K562 (cell line): ENCODE measurements around the gene ACAP3. TPM values are rescaled to one million over a fixed set of nuclear protein-coding genes. Genes with fewer than 3 reads are reported as not detected.

ENCODE experiments used
- ATF6 ChIP-seq: sonication (generic); formaldehyde crosslinking; IDR thresholded peaks from 2 replicates; pipeline ENCODE4 v1.4.0; 2020; ENCODE audit warnings: mild to moderate bottlenecking, missing genetic modification reagents
- CBX2 ChIP-seq: fragments of 200-600 bp; sonication (generic); IDR thresholded peaks from one replicate; pipeline ENCODE4 v1.6.1; 2012; ENCODE audit warnings: mild to moderate bottlenecking, low read length, inconsistent platforms; ENCODE audit not compliant: insufficient read depth, poor library complexity, severe bottlenecking
- NELFE ChIP-seq: IDR thresholded peaks from 2 replicates; pipeline ENCODE4 v1.6.1; 2011; ENCODE audit warnings: mild to moderate bottlenecking; ENCODE audit not compliant: insufficient read depth, insufficient read length
- PHF20 ChIP-seq: fragments of 450-650 bp; IDR thresholded peaks from 2 replicates; pipeline ENCODE4 v1.6.1; 2018; ENCODE audit not compliant: partially characterized antibody
- PTTG1 ChIP-seq: fragments of 450-650 bp; IDR thresholded peaks from 2 replicates; pipeline ENCODE4 v1.6.1; 2016; ENCODE audit warnings: low read depth, mild to moderate bottlenecking, missing genetic modification characterization, missing compliant biosample characterization
- SAFB2 ChIP-seq: fragments of 200-400 bp; formaldehyde crosslinking; IDR thresholded peaks from 2 replicates; pipeline ENCODE4 v1.6.1; 2018; ENCODE audit warnings: borderline replicate concordance, low read length, low read depth, moderate library complexity; ENCODE audit not compliant: severe bottlenecking
- THRAP3 ChIP-seq: fragments of 450-650 bp; IDR thresholded peaks from 2 replicates; pipeline ENCODE4 v1.6.1; 2016; ENCODE audit warnings: mild to moderate bottlenecking, inconsistent platforms, borderline replicate concordance
- ZC3H8 ChIP-seq: fragments of 450-650 bp; IDR thresholded peaks from 2 replicates; pipeline ENCODE4 v1.6.1; 2017
- ZEB2 ChIP-seq: fragments of 450-650 bp; IDR thresholded peaks from 2 replicates; pipeline ENCODE4 v1.6.1; 2016
- polyA plus RNA-seq, 8 experiments: library from polyadenylated mRNA; depleted of rRNA in 4 of 8; stranded (reverse) in 5 of 8; unstranded in 3 of 8; fragments of >200 nt; fragmentation: Nextera tagmentation in 2 of 8; fragmentation: Illumina TruSeq in 1 of 8; extraction: Ambion mirVana in 2 of 8; extraction: Trizol in 1 of 8; gene quantifications; 2 replicates each; pipeline versions ENCODE4 v1.2.1 to v1.2.3, GENCODE V29; 2011 to 2014; ENCODE audit warnings: inconsistent platforms in 1 of 8, missing spikeins in 1 of 8
- total RNA-seq, 7 experiments: library from RNA; depleted of rRNA in 6 of 7; stranded (reverse); fragments of >200 nt in 6 of 7; fragmentation: Illumina TruSeq in 2 of 7; extraction: Trizol in 2 of 7; gene quantifications; 2 replicates each; pipeline versions ENCODE4 v1.2.1 to v1.2.3, GENCODE V29; 2011 to 2021; ENCODE audit warnings: low replicate concordance in 1 of 7
- TF ChIP-seq, protein P1 (sequence below): sonication (generic); formaldehyde crosslinking; IDR thresholded peaks from 2 replicates; pipeline ENCODE4 v1.8.1; 2023; ENCODE audit warnings: mild to moderate bottlenecking, missing genetic modification reagents
- TF ChIP-seq, protein P2 (sequence below), 2 experiments: fragments of 450-650 bp; formaldehyde crosslinking in 1 of 2; IDR thresholded peaks; 2 replicates each; pipeline versions ENCODE4 v1.4.0 to v1.6.1; 2014 to 2020; ENCODE audit warnings: mild to moderate bottlenecking in 2 of 2, borderline replicate concordance in 1 of 2, low read depth in 1 of 2
- TF ChIP-seq, protein P3 (sequence below): fragments of 250-450 bp; sonication (Bioruptor Pico); IDR thresholded peaks from 2 replicates; pipeline ENCODE4 v1.4.0; 2020; ENCODE audit warnings: mild to moderate bottlenecking

The ACAP3 gene
- total and polyA plus RNA-seq, 9 of the 15 experiments (the other 6 are each of a cell fraction or from before 2014, with no cell fraction given), result 0.01 to 49.0 (median 12.0) TPM

GRCh38 chr1:1244192-1244811, 63.4 kb downstream of the ACAP3 start (continued):
- no peak for TF ChIP-seq ATF6 (CRISPR knock-in tag)
- no peak for TF ChIP-seq PHF20
- TF ChIP-seq THRAP3, result no peak
- no peak for TF ChIP-seq NELFE
- TF ChIP-seq, protein P1, sequence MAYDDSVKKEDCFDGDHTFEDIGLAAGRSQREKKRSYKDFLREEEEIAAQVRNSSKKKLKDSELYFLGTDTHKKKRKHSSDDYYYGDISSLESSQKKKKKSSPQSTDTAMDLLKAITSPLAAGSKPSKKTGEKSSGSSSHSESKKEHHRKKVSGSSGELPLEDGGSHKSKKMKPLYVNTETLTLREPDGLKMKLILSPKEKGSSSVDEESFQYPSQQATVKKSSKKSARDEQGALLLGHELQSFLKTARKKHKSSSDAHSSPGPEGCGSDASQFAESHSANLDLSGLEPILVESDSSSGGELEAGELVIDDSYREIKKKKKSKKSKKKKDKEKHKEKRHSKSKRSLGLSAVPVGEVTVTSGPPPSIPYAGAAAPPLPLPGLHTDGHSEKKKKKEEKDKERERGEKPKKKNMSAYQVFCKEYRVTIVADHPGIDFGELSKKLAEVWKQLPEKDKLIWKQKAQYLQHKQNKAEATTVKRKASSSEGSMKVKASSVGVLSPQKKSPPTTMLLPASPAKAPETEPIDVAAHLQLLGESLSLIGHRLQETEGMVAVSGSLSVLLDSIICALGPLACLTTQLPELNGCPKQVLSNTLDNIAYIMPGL (CRISPR knock-in tag), result no peak
- TF ChIP-seq, protein P2, sequence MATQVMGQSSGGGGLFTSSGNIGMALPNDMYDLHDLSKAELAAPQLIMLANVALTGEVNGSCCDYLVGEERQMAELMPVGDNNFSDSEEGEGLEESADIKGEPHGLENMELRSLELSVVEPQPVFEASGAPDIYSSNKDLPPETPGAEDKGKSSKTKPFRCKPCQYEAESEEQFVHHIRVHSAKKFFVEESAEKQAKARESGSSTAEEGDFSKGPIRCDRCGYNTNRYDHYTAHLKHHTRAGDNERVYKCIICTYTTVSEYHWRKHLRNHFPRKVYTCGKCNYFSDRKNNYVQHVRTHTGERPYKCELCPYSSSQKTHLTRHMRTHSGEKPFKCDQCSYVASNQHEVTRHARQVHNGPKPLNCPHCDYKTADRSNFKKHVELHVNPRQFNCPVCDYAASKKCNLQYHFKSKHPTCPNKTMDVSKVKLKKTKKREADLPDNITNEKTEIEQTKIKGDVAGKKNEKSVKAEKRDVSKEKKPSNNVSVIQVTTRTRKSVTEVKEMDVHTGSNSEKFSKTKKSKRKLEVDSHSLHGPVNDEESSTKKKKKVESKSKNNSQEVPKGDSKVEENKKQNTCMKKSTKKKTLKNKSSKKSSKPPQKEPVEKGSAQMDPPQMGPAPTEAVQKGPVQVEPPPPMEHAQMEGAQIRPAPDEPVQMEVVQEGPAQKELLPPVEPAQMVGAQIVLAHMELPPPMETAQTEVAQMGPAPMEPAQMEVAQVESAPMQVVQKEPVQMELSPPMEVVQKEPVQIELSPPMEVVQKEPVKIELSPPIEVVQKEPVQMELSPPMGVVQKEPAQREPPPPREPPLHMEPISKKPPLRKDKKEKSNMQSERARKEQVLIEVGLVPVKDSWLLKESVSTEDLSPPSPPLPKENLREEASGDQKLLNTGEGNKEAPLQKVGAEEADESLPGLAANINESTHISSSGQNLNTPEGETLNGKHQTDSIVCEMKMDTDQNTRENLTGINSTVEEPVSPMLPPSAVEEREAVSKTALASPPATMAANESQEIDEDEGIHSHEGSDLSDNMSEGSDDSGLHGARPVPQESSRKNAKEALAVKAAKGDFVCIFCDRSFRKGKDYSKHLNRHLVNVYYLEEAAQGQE (IDR thresholded peaks at IDR 0.05; ENCODE audit: borderline replicate concordance), result no peak
- TF ChIP-seq, protein P2 (CRISPR knock-in tag; IDR thresholded peaks at IDR 0.05; ENCODE audit: low read depth), result no peak
- TF ChIP-seq PTTG1 (tag), result no peak
- TF ChIP-seq SAFB2, result no peak
- TF ChIP-seq CBX2, result no peak
- TF ChIP-seq, protein P3, sequence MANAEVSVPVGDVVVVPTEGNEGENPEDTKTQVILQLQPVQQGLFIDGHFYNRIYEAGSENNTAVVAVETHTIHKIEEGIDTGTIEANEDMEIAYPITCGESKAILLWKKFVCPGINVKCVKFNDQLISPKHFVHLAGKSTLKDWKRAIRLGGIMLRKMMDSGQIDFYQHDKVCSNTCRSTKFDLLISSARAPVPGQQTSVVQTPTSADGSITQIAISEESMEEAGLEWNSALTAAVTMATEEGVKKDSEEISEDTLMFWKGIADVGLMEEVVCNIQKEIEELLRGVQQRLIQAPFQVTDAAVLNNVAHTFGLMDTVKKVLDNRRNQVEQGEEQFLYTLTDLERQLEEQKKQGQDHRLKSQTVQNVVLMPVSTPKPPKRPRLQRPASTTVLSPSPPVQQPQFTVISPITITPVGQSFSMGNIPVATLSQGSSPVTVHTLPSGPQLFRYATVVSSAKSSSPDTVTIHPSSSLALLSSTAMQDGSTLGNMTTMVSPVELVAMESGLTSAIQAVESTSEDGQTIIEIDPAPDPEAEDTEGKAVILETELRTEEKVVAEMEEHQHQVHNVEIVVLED (CRISPR knock-in tag), result no peak
- TF ChIP-seq ZEB2, result no peak
- TF ChIP-seq ZC3H8, result no peak
